Activated T-cell treated with anti-CD3 and anti-CD28 coated beads for 4 hours (primary cell): ENCODE measurements around the gene NOTCH2NLA.
"Not testable (repeated sequence)": the region's sequence is repeated elsewhere in the genome, so short reads cannot be mapped to it uniquely, and the experiment has no call there.

Experiments
- DNase-seq: peaks from one replicate; pipeline ENCODE4 v3.0.0-alpha.2; 2020

Gene NOTCH2NLA

DNA sequence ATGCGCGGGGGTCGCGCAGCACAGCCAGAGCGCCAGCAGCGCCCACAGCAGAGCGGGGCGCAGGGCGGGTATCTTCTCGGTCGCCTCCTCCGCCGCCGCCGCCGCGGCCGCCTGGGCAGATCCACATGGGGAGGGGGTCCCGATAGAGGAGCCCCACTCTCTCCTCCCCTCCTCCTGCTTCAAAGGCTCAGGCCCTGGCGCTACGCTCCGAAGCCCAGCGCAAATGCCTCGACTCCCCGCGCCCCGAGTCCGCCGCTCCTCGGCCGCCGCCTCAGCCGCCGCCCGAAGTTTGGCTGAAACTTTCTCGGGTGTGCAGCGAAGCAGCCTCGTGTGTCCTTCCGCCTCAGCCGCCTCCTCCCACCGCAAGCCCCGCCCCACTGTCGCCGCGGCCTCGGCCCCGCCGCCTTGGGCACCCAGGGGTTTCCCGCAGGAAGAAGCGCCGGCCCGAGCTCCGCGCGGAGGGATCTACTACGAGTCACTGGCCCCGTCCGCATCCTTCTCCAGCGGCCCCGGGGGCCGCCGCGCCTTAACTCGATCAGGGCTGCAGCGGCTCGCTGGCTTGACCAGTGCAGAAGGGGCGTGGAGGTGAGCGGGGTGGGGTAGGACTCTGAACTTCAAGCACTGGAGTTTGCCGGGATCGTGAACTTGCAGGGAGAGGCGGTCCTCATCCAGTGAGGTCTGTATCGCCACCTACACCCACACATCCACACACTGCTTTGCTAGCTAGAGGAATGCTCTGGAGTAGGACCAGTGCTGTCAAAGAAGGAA, at the start of gene NOTCH2NLA:
NOTCH2NLA (minus strand) TSS at position 312 of the 768 bp plus-strand sequence. CDS start 39,684 bp downstream, outside the sequence.
- peak; percentile 29 for DNase-seq

DNA sequence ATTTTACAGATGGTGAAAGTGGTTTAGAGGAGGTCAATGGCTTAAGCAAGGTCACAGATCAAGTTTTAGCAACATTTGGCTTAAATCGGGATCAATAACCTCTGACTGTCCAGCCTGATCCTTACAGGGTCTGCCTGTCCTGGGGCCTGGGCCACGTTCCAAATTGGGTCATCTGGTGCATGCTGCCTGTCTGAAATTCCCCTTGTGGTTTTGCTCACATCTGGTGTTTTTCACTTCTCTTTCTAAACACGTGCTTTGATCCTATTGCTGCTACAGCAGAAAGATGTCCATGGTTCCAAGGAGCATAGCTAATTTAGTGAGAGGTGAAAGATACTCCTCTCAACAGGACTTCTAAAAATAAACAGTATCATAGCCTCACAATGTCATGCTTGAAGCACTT, 49.5 kb upstream of the NOTCH2NLA start:
- DNase-seq = not testable (repeated sequence)

DNA sequence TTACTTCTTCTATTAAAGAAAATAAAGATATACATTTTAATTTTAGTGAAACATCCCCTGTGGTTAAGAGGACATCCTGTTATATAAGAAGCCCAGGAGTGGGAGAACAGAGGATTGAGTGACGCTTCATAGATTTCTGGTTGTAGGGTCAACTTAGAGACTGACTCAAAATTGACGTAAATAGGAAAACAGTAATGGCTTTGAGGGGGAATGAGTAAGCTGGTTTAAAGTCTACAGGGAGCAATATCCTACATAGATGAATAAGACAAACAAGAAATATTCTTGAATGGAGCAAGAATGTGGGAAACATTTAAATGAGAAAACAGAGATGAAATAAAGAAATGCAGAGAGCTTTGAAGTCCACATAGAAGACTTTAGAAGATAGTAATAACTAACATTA, 48.3 kb upstream of the NOTCH2NLA start:
- not testable (repeated sequence) for DNase-seq

DNA sequence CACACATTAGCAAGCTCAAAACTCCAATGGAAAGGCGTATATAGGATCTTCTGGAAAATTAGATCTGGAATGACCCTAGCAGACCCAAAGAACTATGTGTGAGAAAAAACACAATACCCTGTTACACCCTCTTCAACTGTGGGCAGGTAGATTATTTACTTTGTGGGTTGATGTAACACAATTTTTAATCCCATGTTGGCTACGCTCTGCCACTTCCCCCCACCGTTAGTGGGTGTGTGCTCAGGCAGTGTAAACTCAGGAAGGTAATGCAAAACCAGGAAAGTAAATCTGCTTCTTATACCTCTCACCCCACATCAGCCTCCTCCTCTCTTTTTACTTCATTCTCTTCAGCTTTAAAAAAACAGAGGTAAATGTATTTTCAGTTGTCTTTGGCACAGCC, 45.3 kb upstream of the NOTCH2NLA start:
- not testable (repeated sequence) for DNase-seq

DNA sequence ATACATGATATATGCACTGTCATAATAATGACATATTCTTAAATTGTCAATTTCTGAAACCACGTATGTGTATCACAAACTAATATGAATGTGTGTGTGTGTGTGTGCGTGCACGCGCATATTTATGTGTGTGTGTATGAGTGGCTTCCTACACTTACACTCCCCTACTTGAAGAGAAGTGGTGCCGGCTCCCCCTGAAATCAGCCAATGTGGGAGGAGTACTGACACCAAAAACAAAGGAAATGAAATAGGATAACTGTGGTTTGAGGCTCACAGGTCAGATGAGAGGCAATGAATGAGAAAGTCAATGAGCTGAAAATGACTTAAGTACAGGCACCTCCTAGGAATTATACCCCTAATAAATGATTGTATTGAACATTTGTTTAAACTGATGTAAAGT, 44.4 kb upstream of the NOTCH2NLA start:
- not testable (repeated sequence) for DNase-seq

DNA sequence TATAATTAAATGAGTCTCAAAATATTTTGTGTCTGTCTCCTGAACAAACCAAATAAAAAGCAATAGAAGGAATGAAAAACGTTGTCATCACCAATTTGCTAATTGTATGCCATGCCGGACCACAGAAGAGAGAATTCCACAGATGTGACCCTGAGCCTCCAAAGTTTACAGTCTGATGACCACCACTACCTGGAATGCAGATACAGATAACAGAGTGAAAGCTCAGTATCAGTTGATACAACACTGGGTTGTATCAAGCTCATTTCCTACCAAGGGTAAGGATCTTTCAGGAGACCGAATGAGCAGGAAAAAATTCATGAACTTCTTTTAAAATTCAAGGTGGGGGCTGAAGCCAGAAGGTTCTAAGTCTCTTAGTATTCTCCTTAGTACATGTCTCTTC, 43.9 kb upstream of the NOTCH2NLA start:
- DNase-seq = not testable (repeated sequence)

DNA sequence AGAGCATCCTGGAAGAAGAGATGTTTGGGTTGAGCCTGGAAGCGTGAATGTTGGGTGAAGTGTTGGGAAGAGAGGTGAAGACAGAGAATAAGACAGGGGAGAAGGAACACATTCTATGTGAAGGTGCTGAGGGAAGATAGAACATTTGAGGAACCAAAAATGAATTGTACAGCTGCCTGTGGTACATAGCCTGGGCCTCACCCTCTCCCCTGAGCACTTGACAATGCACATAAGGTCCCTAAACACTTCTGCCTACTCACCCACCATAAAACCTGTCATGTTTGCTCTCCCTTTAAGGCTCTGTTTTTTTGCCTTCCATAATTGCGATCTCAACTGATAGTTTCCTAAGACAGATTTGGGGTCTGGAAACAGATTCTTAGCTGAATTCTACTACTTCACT, 43.2 kb upstream of the NOTCH2NLA start:
- DNase-seq = not testable (repeated sequence)

DNA sequence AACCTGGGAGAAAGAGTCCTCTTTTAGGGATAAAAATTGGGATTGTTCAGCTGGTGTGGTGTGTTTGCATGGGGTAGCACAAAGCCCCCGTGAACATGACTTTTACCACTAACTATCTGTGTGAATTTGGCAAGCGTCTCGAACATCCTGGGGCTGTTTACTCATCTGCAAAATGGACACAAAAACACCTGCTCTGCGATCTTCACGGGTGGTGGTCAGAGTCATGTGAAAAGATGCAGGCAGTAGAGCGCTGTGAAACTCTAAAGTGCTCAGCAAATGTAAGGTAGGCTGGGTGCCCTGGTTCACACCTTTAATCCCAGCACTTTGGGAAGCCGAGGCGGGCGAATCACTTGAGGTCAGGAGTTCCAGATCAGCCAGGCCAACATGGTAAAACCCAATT, 41.3 kb upstream of the NOTCH2NLA start:
- DNase-seq = not testable (repeated sequence)

DNA sequence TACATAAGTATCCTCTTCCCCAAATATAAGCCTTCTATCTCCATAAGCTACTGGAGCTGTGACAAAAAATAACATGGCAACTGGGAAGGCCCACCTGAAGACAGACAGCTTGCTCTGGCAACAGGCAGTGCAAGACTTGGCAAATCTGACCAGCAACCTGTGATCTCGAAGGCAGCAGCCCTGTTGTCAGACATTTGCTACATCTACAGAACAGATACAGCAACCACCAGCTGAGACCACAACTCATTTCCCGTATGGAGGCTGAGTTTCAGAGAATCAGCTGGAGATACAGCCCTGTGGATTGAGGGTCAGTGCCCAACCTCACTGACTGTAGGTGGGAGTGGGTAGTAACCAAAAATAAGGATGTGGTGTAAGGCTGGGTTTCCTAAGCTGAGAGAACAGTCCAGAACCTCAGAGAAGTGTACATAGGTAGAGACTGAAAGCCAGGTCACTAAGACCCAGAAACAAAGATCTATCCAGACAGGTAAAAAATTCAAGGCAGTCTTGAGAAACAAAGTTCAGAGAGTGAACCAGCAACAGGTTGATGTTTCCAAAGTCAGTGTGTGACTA, 37.4 kb upstream of the NOTCH2NLA start:
- DNase-seq = not testable (repeated sequence)

DNA sequence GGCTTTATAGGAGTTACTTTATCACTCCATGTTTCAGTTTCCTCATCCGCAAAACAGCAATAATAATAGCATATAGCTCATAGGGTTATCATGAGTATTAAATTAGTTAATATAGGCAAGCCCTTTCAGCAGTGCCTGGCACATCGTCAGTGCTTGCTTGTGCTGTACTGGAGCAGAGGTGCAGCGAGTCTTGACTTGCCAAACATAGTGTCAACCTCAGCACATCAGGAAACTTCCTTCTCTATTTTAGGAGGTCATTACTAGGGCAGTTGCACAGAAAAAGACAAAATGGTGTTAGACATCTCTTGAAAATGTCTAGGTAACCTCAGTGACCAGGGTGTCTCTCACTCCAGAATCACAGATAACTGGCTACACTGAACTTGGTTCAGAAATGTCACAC, 35.9 kb upstream of the NOTCH2NLA start:
- DNase-seq = not testable (repeated sequence)

DNA sequence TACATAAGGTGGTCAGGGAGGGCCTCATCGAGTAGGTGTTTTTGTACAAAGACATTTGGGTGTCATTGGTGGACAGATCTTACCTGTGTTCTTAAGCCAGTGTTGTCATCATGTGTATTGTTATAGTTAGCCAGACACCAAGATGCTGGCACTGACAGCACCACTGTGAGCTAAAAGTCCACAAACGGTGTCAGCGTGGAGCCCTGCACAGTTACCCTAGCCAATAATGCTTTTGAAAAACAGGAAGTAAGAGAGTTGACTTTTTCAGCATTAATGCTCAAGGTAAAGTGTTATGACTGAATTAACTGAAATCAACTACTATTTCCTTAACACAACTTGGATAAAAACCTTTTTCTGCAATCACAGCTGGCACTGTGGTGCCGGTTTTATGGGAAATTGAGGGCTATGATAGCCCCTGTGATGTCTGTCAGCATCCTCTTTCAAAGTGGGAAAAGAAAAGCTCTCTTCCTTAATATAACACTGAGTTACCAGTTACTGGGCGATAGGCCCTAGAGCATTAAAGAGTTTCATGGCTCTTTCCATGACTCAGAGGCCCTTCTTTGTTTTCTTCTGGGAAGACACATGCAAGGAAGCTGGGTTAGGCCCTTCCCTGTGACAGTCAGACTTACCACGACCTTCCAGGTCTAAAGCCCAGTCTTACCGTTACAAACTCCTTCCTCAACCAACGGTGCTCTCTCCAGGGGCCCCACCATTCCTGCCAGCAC, 31.3 kb upstream of the NOTCH2NLA start:
- not testable (repeated sequence) for DNase-seq

DNA sequence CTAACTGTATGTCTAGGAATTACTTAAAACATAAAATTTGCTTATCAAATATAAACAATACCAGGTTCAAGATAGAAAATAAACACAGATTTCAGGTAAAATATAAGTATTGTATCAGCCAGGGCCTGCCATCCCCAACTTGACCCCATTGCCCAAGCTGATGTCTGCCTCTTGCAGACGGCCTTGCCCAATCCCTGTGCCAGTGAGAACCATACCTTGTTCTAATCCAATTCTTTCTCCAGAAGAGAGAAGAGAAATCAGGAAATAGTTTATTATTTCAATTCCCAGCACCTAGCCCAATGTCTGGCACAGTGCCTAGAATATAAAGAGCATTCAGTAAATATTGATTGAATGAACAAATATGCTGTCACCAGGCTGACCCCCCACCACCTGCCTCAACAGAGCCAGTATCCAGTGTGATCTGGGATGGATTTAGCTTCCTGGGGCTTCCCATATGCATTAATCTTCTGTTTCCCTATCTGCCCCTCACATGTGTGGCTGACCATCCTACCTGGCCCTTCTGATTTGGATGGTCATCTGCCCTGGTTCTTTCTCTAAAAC, 29.3 kb upstream of the NOTCH2NLA start:
- not testable (repeated sequence) for DNase-seq

DNA sequence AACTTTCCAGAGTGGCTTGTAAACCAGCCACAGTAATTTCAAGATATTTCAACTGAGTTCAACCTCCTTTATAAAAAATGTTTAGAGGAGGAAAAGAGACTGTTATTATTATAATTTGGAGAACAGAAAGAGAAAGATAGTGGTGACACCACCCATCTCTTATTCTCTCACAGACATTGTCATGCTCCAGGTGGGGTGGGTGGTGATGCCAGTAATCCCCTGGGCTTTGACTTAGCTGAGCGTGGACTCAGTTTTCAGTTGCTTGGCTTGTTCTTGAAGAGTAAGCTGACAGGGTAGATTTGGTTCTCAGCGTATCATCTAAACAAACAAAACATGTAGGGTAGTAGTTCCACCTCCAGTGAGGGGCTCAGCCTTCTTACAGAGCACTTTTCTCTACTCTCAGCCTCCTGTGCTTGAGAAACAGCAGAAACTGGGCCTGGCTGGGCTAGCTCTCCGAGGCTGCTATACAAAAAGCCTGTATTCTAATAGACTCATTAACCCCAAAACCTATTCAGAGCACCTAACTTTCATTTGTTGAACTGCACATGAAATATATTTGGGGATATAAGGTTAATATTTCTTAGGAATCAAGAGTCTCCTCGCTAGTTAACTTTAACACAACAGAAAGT, 25.9 kb upstream of the NOTCH2NLA start:
- not testable (repeated sequence) for DNase-seq

DNA sequence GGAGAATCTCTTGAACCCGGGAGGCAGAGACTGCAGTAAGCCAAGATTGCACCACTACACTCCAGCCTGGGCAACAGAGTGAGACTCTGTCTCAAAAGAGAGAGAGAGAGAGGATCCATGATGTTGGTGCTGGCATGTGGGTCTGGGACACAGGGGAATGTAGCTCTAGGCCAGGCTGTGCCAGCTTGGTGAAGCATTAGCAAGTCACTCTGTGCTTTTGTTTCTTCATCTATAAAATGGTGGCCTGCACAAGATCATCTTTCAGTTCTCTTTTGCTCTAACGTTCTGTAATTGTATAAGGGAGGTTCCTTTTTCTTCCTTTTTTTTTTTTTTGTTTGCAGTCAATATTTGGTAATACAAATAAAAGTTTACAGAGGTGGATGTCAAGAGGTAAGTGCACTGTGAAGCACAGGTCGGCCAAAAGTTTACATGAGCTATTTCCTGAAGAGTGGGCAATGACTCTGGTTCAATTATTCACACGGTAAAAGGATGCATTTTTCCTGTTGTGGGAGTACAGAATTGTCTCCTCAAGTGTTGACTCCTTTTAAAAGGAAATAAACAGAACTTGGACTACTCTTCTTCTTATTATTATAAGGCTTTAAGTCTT, 24.5 kb upstream of the NOTCH2NLA start:
- DNase-seq = not testable (repeated sequence)

DNA sequence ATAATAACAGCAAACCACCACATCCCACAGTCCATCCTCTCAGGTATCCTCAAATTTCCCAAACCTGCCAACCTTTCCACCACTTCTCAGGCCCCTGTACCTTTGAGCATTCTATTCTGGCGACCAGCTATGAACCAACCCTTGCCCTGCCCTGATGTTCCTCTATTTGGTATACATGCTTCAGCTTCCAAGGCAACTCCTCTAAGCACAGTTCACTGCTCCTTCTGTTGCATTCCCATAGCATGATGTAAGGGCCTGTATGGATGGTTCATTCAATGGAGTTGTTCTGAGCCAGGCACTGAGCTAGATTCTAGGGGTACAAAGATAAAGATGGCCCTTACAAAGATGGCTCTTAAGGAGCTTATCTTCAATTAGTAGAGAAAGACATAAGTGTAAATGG, 22.7 kb upstream of the NOTCH2NLA start:
- DNase-seq = not testable (repeated sequence)

DNA sequence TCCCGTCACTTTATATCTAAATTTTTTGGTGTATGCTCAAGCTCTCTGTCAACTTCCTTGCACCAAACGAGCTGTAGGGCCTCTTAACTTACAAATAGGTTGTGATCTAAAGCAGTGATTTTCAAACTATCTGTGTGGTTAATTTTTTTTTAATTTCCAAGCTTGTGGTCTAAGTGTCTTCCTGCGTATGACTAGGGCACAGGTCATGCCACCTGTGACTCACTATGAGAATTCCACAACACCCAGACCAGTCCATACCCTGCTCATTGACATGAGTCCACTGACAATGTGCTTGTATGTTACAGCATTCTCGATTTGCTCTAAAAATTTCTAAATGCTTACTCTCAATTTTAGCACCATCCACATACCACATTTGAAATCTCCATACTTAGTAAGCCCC, 19.8 kb upstream of the NOTCH2NLA start:
- DNase-seq = not testable (repeated sequence)

DNA sequence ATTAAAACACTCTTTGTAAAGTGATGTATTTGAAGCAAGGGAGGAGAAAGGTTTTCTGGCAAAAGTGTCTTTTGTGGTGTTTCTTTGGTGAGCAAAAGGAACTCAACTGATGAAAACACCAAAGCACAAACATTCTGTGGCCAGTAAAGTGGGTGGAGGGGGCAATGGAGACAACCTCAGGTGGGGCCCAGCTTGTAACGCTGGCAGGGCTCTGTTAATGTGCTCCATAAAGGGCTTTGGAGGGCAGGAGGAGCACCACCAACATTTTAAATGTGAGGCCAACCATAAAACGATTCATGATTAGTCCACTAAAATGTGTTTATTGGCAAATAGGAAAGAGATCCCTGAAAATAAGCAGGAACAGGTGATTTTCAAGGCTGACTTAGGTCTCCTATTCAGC, 7.8 kb upstream of the NOTCH2NLA start:
- DNase-seq = not testable (repeated sequence)

DNA sequence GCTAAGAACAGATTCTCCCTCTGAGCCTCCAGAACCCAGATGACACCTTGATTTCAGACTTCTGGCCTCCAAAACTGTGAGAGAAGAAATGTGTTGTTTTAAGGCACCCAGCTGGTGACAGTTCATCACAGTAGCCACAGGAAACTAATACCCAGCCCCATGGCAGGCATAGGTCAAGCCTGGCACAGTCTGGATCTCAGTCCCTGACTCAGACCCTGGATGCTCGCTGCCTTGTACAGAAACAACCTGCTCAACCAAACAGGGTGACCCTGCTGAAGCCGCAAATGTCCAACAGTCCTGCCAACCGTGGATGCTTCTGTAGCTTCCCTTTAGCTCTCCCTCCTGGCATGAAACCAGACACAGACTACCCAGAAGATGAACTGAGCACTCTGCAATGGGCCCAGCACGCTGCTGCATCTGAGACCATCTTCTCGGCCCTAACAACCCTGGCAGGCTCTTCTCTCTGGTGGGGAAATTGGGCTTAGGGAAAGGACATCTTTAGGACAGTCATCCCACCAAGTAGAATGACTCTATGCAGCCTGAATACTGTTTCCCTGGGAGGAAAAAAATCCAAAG, 7.3 kb upstream of the NOTCH2NLA start:
- DNase-seq = not testable (repeated sequence)

DNA sequence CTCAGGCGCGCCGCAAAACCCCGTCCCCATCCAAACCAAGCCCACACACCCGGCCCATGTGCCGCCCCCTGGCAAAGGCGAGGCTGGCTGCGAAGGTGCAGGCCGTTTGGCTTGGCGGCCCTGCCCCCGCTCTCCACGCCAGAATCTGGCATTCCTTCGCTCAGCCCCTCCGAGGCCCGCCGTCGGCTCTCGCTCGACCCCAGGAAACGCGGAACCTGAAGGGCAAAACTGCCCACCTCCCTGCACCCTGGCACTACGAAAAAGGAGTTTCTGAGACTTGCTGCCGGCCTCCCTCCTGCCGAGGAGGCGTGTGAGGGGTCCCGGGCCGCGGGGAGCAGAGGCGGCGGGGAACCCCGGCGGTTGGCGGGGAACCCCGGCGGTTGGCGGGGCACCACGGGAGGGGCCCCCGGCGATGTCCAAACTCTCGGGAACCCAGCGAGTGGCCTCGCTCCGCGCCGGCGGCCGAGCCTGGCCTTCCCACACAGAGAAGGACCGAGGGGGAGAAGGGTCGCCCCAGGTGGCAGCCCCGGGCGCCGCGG, 608 bp downstream of the NOTCH2NLA start:
- DNase-seq = peak; percentile 1

DNA sequence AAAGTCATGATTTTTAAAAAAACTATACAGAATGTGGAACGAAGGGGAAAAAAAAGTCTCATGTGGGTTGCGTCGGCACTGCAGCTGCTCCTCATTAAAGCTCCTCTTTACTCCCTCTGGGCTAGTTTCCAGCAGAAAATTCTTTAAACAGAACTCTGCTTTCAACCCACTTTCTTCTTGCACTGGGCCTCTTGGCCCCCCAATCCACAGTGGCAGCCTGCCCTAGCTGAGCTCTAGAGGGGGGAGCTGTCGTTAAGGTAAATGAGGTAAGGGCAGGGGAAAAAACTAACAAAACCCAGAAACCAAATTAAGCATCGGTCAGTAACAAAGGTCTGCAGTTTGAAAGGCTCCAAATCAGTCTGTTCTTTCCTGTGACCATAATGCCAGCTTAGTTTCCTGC, 54.3 kb downstream of the NOTCH2NLA start:
- not testable (repeated sequence) for DNase-seq

DNA sequence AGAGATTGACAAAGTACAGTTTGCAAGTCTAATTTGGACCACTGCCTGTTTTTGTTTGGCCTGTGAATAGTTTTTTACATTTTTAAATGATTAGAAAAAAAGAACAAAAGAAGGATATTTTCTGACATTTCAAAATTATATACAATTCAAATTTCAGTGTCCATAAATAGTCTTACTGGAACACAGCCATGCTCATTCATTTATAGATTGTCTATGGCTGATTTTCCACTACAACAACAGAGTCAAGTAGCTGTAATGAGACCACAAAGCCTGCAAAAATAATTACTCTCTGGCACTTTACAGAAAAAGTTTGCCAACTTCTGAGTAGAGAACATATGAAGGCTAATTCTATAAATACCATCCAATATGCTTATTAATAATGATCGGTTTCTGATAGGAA, 61.1 kb downstream of the NOTCH2NLA start:
- DNase-seq = not testable (repeated sequence)

DNA sequence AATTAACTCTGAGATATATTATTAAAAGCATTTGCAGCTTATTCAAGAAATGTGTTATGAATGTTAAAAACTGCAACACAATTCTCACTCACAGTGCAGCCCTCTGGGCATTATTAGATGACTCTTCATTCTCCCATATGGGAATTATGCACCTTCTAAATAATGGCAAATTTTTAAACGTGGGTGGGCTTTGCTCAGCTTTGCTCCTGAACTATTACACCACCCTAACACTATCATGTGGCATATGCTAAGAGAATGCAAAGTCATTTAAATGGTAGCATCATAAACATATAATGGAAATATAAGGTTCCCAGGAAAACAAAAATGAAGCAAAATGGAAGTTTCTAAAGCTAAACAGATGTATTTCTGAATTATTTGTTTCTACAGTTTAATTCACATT, 61.5 kb downstream of the NOTCH2NLA start:
- DNase-seq = not testable (repeated sequence)
